HUES48 (cell line): ENCODE results near the gene PPP1R13L.

ENCODE experiments used
- H3K27ac ChIP-seq: one replicate; pipeline ENCODE4 v1.7.0; 2013; ENCODE audit warnings: low read depth, low read length, inconsistent platforms
- H3K27me3 ChIP-seq: 2 replicates; pipeline ENCODE4 v1.6.1; 2013; ENCODE audit warnings: mild to moderate bottlenecking, low read length; ENCODE audit not compliant: control insufficient read depth, insufficient read depth
- H3K36me3 ChIP-seq: 2 replicates; pipeline ENCODE4 v1.6.1; 2013; ENCODE audit warnings: low read length; ENCODE audit not compliant: control insufficient read depth, insufficient read depth
- H3K4me1 ChIP-seq: 2 replicates; pipeline ENCODE4 v1.6.1; 2013; ENCODE audit warnings: mild to moderate bottlenecking, low read length; ENCODE audit not compliant: control insufficient read depth, insufficient read depth
- H3K4me3 ChIP-seq: 2 replicates; pipeline ENCODE4 v1.5.1; 2013; ENCODE audit warnings: mild to moderate bottlenecking, low read depth, low read length
- H3K9ac ChIP-seq: 2 replicates; pipeline ENCODE4 v1.6.1; 2013; ENCODE audit warnings: mild to moderate bottlenecking, low read depth, low read length, moderate library complexity
- H3K9me3 ChIP-seq: 2 replicates; pipeline ENCODE4 v1.6.1; 2013; ENCODE audit warnings: low read length; ENCODE audit not compliant: control insufficient read depth, insufficient read depth

Gene PPP1R13L

DNA sequence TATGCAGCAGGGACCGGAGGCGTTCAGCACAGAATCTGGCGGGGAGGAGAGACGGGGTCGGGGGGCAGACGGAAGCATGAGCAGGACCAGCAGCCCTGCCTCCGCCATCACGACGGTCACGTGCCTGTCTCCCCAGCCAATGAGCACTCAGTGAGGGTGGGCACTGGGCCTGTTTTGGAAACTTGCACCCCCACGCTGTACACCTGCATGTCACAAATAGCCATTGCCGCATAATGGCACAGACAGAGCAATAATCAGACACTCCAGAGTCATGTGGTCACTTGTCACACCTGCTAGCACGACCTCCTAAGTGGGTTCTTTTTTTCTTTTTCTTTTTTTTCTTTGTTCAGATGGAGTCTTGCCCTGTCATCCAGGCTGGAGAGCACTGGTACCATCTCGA lies 43.3 kb downstream of the PPP1R13L start:
- Histone ChIP-seq H3K4me1 (no peaks in the 10 kb centered on the region), H3K9ac (no peak overlapping the region), H3K36me3 (peaks cover 87% of the 10 kb centered on the region), H3K9me3 (no peaks in the 10 kb centered on the region), H3K27me3 (no peaks in the 10 kb centered on the region), H3K27ac (no peak overlapping the region), H3K4me3 (no peak overlapping the region)

GRCh38 chr19:45358213-45358792 lies 46.6 kb downstream of the PPP1R13L start:
- H3K4me1 ChIP-seq, result no peaks in the 10 kb centered on the region
- no peak overlapping the region for H3K9ac ChIP-seq
- H3K27me3 ChIP-seq, result no peaks in the 10 kb centered on the region
- H3K9me3 ChIP-seq, result no peaks in the 10 kb centered on the region
- no peak overlapping the region for H3K4me3 ChIP-seq
- H3K36me3 ChIP-seq, result peaks cover 91% of the 10 kb centered on the region
- H3K27ac ChIP-seq, result no peak overlapping the region

DNA sequence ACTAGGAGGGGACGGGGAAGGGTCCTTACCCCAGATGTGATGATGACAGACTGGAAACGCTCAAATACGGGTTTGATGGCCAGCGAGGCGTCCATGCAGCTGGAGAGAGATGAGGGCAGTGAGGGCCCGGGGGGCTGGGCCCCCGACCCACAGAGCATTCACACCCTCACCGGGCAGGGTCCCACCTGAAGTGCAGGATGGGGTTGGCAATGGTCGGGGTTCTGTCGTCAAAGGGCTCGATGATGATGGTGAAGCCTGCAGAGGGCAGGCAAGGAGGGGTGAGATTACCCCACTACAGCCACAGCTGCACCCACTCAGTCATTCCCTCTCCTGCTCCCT lies 47.5 kb downstream of the PPP1R13L start:
- H3K4me3 ChIP-seq, result no peak overlapping the region
- no peaks in the 10 kb centered on the region for H3K27me3 ChIP-seq
- no peak overlapping the region for H3K27ac ChIP-seq
- H3K9ac ChIP-seq, result no peak overlapping the region
- no peaks in the 10 kb centered on the region for H3K9me3 ChIP-seq
- H3K4me1 ChIP-seq, result no peaks in the 10 kb centered on the region
- H3K36me3 ChIP-seq, result peaks cover 91% of the 10 kb centered on the region

GRCh38 chr19:45356760-45357444 lies 48.0 kb downstream of the PPP1R13L start:
- H3K27ac ChIP-seq, result no peak overlapping the region
- no peak overlapping the region for H3K9ac ChIP-seq
- H3K4me3 ChIP-seq, result no peak overlapping the region
- peaks cover 91% of the 10 kb centered on the region for H3K36me3 ChIP-seq
- H3K27me3 ChIP-seq, result no peaks in the 10 kb centered on the region
- no peaks in the 10 kb centered on the region for H3K9me3 ChIP-seq
- H3K4me1 ChIP-seq, result no peaks in the 10 kb centered on the region

DNA sequence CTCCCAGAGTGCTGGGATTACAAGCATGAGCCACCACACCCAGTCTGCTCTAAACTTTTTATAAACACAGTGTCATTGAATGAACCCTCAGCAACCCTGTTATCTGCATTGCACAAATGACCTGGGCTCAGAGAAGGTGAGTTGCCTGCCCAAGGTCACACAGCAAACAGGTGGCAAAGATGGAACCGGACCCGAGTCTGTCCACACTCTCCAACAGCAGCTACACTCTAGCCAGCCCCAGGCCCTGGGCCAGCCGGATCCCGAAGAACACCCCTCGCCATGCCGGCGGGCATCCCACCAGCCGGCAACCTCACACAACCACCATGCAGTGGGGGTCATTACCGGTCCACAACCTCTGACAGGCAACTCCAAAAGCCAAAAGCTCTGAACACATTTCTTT lies 49.0 kb downstream of the PPP1R13L start:
- no peaks in the 10 kb centered on the region for H3K27me3 ChIP-seq
- H3K27ac ChIP-seq, result no peak overlapping the region
- no peaks in the 10 kb centered on the region for H3K9me3 ChIP-seq
- no peak overlapping the region for H3K4me3 ChIP-seq
- H3K9ac ChIP-seq, result no peak overlapping the region
- H3K36me3 ChIP-seq, result peaks cover 91% of the 10 kb centered on the region
- no peaks in the 10 kb centered on the region for H3K4me1 ChIP-seq

DNA sequence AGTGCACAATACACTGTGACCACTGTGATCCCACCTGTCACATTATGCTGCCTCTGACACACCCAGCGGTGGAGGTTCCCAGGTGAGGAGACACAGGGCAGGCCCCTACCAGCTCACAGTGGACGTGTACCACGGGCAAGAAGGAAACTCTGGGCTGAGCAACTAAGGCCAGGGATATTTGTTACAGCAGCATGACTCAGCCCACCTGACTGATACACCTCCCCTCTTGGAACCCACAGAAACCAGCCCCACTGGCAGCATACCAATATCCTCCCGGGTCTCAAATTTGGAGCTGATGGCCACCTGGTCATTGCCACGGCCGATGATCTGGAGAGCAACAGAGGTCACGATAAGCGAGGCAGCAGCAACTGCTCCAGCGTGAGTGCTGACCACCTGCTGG lies 49.5 kb downstream of the PPP1R13L start:
- H3K36me3 ChIP-seq, result peaks cover 92% of the 10 kb centered on the region

DNA sequence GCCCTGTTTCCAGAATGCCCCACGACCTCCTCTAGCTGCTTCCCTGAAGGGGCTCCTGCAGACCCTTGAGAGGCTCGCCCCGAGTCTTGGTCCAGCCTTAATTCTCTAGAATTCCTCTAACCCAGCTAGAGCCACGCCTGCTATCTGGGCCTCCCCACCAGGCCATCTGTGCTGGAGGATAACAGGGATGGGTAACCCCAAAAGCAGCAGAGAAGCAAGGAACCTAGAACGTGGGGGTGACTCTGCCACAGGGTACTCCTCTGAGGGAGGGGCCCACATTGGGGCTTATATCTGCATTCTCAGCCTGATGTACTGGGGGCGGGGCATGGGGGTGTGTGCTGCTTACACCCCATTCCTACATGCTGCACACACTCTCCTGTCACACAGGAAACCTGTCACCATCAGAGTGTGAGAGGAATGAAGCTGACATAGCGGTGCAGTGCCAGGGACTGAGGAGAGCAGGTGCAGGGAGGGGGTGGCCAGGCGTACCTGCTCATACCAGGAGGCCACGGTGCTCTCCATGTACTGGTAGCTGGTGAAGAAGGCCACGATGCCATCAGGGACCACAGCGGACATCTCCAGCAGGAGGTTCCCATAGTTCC lies 50.5 kb downstream of the PPP1R13L start:
- no peak overlapping the region for H3K4me3 ChIP-seq
- H3K36me3 ChIP-seq, result peaks cover 98% of the 10 kb centered on the region
- no peak overlapping the region for H3K9ac ChIP-seq
- H3K4me1 ChIP-seq, result no peaks in the 10 kb centered on the region
- H3K27me3 ChIP-seq, result no peaks in the 10 kb centered on the region
- H3K9me3 ChIP-seq, result no peaks in the 10 kb centered on the region
- no peak overlapping the region for H3K27ac ChIP-seq

More for the DNA sequence above, 49.5 kb downstream of the PPP1R13L start:
- H3K4me1 ChIP-seq, result no peaks in the 10 kb centered on the region
- no peak overlapping the region for H3K27ac ChIP-seq
- no peaks in the 10 kb centered on the region for H3K9me3 ChIP-seq
- H3K27me3 ChIP-seq, result no peaks in the 10 kb centered on the region
- H3K4me3 ChIP-seq, result no peak overlapping the region
- H3K9ac ChIP-seq, result no peak overlapping the region

DNA sequence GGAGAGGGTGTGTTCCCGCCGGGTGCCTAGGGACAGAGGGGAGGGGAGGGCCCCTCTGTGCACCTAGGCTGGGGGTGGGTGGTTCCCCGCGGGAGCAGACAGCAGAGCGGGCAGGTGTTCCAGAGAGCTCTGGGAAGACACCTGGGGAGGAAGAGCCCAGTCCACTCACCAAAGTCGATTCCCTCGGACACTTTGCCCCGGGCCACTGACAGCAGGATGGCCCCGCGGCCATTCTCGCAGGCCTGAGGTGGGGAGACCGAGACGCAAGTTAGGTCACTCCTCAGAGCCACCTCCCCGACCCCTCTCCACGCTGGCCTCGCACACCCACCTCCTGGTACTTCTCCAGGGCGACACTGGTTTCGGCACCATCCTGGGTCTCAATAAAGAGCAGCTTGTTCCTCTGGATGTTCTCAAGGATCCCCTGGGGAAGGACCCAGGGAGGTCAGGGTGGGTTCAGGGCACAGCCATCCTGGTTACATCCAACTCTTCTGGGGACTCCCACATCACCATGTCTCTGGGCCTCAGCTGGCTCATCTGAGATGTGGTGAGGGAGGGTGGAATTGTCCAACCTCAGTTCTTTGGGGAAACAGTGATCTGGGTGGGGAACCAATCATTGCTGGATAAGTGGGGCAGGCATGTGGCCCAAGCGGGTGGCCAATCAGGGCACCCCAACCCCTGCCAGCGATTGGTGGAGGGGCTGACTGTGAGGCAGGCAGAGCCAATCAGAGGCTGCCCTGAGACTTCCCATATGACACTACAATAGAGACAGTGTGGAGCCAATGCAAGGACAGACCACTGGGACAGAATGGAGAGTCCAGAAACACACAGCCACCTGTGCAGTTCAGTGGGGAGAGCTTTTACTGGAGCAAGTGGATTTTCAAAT lies 51.7 kb downstream of the PPP1R13L start:
- Histone ChIP-seq H3K4me3 (no peak overlapping the region), H3K4me1 (peaks cover 4% of the 10 kb centered on the region; the same call in 1 of the 2 replicates), H3K9me3 (no peaks in the 10 kb centered on the region), H3K27me3 (no peaks in the 10 kb centered on the region), H3K27ac (no peak overlapping the region), H3K36me3 (peaks cover 90% of the 10 kb centered on the region), H3K9ac (no peak overlapping the region)

DNA sequence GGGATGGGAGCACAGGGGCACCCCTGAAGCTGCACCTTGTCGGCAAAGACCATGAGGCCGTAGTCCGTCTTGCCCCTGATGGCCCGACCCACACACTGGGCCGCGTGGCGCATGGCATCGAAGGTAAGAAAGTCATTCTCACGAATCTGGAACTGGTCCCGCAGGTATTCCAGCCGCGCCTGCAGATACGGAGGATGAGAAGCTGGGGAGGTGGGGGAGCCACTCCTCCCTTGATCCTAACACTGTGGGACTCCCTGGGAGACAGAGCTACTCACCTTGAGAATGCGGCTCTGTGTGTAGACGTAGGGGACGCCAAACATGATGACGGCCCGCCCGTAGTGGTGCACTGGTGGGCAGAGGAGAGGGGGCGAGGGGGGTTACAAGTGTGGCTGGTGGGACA lies 52.4 kb downstream of the PPP1R13L start:
- Histone ChIP-seq H3K9me3 (no peaks in the 10 kb centered on the region), H3K27ac (no peak overlapping the region), H3K4me3 (no peak overlapping the region), H3K4me1 (peaks cover 4% of the 10 kb centered on the region; the same call in 1 of the 2 replicates), H3K36me3 (peaks cover 83% of the 10 kb centered on the region), H3K9ac (no peak overlapping the region), H3K27me3 (no peaks in the 10 kb centered on the region)

GRCh38 chr19:45352062-45352461 lies 52.8 kb downstream of the PPP1R13L start:
- no peaks in the 10 kb centered on the region for H3K27me3 ChIP-seq
- H3K9ac ChIP-seq, result no peak overlapping the region
- no peak overlapping the region for H3K4me3 ChIP-seq
- peaks cover 79% of the 10 kb centered on the region for H3K36me3 ChIP-seq
- H3K4me1 ChIP-seq, result peaks cover 4% of the 10 kb centered on the region; the same call in 1 of the 2 replicates
- no peak overlapping the region for H3K27ac ChIP-seq
- H3K9me3 ChIP-seq, result no peaks in the 10 kb centered on the region
